Stimulated activated CD4-positive, alpha-beta T cell treated with anti-CD3 and anti-CD28 coated beads, TNF-alpha, amount 100 ng/mL, for 4 hours (primary cell): Measurements from ENCODE around the gene FLT1.

Source experiments
- DNase-seq, 3 experiments: peaks; one replicate each; pipeline ENCODE4 v3.0.0-alpha.2; 2020; ENCODE audit warnings: low read depth in 3 of 3

Gene FLT1

GRCh38 chr13:28320884-28321574, 173.9 kb downstream of the FLT1 start:
- DNase-seq = no peak

- no peak for DNase-seq
These were observed 174.7 kb downstream of the FLT1 start for GRCh38 chr13:28320209-28320608.

DNA sequence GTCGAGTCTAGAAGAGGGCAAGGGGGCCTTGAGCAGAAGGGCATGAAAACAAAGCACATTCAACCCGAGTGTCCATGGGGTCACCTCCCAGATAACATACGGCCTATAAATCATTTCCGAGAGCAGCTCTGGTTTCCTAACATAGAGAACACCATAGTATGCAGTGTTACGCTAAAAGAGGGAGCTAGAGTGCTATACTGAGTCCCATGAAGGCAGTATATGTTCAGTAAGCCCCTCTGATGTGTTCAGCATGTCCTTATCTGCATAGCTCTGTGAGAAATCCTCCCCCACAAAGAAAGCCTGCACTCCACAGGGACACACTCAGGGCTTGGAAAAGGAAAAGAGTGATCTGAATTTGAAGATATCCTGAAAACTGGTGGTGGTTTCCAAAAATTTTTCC, 175.4 kb downstream of the FLT1 start:
- no peak for DNase-seq

DNA sequence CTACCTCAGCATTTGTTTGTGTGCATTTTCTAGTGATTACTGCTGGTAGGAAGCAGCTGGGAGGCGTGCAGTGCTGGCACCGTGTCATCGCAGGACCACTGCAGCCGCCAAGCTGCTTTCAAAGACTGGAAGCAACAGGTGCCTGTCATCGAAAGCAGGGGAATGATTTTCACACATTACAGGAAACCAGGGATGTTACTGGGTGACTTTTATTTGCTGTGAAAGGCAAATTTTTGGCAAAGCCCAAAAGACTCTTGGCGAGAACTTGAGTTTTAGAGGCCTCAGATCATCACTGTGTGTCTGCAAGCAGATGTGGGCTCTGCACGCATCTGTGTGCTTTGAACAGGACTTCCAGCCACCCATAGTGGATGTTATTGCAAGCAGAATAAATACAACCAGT, 176.4 kb downstream of the FLT1 start:
- DNase-seq = no peak

DNA sequence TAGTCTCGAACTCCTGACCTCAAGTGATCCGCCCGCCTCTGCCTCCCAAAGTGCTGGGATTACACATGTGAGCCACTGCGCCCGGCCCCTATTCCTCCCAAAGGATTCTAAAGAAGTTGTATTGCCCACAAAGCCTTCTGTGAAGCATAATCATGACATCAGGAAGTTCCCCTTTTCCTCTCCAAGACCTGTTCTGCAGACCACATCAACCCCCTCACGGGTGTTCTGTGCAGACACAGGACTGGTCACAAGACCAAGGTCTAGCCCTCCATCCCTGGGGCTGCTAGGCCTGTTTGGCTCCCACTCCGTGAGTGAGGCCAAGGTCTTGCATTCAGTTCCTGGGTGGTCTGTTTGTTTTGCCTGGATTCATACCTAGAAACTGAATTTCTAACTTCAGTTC, 178.1 kb downstream of the FLT1 start:
- no peak for DNase-seq

- no peak for DNase-seq
These were observed 178.8 kb downstream of the FLT1 start for GRCh38 chr13:28316129-28316528.

DNA sequence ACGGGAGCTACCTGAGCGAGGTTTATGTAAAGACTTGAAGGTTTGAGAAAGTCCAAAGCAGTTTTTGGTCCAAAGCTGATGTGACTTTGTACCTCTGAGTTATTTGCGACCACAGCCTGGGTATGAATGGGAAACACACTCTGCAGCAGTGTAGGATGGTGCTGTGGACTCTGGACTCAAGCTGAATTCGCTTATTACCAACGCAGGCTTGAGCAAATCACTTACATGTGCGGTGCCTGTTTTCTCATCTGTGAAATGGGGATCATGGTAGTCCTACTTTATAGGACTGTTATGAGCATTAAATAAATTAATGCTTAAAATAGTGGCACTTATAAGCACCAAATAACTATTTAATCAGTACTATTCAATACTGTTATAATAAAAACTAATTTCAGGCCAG, 180.0 kb downstream of the FLT1 start:
- DNase-seq = no peak

GRCh38 chr13:28313579-28313978, 181.3 kb downstream of the FLT1 start:
- DNase-seq = no peak

GRCh38 chr13:28306325-28306724, 188.6 kb downstream of the FLT1 start:
- no peak for DNase-seq

DNA sequence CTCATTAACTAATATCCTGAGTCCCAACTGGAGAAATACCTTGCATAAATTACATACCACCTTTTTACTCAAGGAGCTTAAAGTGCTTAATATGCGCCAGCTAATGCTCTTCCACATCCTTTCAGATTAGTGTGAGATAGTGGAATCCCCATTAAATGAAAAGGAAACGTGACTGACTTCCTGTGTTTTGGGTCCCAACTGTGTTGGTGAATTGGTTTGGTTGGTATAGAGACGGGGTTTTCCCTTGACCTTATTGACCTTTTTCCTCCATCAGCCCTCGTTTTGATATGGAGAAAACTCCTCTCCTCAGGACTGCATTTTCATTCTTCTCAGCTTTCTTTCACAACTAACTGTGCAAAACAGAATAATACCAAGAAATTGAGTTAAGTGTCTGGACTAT, 193.1 kb downstream of the FLT1 start:
- no peak for DNase-seq

GRCh38 chr13:28299916-28300315, 195.0 kb downstream of the FLT1 start:
- no peak for DNase-seq

DNA sequence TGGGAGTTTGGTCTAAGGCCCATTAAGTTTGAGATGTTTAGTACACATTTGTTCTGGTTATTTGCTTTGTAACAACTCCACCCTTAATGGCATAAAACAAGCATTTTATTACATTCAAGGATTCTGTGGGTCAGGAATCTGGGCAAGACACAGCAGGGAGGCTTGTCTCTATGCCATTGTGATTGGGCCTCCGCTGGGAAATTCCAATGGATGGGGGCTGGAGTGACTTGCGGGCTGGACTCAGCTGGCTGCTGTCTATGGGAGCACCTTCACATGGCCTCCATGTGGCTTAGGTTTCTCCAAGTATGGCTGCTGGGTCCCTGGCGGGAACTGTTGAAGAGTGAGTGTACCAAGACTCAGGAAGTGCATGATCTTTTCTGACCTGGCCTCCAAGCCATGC, 197.6 kb downstream of the FLT1 start:
- no peak for DNase-seq

DNA sequence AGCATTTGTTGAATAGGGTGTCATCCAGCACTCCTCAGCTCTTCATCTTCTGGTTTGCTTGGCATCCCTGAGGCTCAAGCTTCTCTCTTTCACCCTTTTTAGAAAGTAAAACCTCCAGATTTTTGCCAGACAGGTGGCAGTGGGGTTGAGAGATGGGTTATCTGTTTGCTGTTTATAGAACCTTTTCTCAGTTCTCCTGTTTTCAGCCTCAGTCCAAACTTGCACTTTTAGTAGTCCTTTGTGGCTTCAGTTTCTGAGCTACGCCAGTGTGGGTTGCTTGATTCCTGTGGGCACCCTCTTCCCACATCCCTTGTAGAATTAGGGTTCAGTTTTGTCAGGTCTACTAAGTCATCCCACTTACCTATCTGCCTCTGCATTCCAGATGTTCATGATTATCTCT, 208.7 kb downstream of the FLT1 start:
- no peak for DNase-seq

GRCh38 chr13:28283600-28283999, 211.3 kb downstream of the FLT1 start:
- DNase-seq = no peak

DNA sequence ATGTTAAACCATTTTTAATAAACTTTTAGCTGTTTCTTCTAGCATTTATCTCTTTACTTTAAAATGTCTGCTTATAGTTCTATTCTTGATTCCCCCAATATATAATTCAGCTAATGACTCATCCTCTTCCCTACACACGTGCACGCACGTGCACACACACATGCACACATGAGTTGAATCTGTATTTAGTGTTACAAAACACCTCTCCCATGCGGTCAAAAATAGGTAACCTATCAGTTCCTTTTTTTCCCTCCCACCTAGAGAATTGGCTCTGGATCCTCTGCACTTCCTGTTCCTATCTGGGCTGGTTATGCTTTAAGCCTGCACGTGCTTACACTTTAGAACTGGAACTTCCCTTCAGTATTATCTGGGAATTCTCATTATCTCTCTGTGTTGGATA, 212.5 kb downstream of the FLT1 start:
- DNase-seq = no peak

GRCh38 chr13:28273919-28274318, 221.0 kb downstream of the FLT1 start:
- no peak for DNase-seq

DNA sequence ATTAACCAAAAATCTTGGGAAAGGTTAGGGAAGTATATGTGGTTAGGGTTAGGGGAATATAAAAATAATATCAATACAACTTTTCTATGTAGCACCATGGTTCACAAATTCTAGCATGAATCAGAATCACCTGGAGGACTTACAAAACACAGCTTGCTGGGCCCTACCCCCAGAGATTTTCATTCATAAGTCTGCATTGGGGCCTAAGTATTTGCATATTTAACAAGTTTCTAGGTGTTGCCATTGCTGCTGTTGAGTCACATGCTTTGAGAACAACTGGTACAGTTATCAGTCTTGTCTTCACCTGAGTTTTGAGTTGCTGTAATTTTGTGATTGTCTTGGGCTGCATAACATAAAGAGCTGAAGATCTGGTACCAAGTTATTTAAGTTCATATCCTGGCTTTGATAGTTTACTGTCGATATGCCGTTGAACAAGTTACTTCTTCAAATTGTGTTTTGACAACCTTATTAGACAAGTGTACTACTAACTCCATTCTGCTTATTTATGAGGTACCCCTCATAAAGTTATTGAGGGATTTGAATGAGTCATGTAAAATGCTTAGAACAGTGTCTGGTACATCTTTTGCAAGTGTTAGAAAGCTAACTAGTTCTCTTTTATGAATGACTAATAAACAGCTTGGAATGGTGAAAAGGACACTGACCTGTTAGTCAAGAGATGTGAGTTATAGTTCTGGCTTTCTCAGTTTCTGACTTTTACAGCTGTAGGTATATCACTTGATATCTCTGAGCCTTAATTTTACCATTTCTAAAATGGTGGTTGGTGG, 223.7 kb downstream of the FLT1 start:
- DNase-seq = no peak

DNA sequence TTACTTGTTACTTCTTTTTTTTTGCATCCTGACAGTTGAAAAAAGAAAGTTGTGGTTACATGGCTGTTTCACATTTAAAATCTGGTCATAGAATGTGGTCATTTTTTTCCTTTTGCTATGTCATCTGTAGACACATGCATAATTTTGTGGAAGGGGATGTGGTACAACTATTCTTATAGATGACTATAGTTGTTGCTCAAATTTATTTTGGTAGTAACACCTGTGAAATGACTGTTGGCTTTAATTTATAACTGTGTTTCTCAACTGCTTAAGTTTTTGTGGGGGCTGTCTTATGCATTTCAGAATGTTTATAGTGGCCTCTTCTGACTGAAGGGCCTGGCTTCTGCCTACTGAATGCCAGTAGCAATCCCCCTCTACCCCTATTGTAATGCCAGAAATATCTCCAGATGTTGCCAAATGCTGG, 226.1 kb downstream of the FLT1 start:
- DNase-seq = no peak

DNA sequence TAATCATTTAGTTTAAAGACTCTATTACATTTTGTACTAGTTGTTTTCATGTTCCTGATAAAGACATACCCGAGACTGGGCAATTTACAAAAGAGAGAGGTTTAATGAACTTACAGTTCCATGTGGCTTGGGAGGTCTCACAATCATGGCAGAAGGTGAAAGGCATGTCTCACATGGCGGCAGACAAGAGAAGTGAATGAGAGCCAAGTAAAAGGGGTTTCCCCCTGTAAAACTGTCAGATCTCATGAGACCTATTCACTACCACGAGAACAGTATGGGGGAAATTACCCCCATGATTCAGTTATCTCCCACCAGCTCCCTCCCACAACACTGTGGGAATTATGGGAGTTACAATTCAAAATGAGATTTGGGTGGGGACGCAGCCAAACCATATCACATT, 227.4 kb downstream of the FLT1 start:
- no peak for DNase-seq

GRCh38 chr13:28258417-28258816, 236.5 kb downstream of the FLT1 start:
- DNase-seq = no peak

GRCh38 chr13:28257305-28257704, 237.6 kb downstream of the FLT1 start:
- DNase-seq = no peak

DNA sequence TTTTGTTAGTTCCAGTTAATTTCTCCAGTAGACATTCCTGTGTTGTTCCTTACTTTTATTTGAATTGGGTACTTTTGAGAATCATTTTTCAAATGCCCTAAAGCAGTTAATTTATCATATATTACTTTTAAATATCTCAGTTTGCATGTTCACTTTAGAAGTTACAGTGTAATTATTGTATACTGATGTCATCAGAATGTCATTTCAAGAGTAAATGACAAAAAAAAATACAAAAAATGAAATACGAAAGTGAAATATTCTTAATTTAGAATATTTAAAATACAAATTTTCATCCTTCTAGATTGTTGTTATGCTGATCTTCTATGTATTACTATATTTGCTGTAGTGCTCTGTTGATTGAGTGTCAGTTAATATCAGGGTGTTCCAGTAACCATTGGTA, 242.4 kb downstream of the FLT1 start:
- no peak for DNase-seq

DNA sequence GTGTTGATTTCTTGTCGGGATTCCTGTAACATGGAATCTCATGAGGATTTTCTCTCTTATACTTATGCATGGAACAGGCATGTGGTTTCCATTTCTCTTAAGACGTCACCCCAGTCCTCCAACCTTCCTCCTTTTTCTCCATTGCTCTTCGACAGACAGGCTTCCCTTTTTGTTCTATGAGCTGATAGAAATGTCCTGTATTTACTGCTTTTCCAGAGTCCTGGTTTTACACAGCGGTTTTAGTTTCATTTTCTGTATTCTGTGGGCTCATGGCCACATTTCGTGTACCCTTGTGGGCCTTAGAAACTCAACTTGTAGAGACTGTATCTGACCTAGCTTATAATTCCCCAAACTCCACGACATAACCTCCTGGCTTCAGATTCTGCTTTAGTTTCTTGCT, 243.5 kb downstream of the FLT1 start:
- DNase-seq = no peak

- no peak for DNase-seq
These were observed 244.4 kb downstream of the FLT1 start for GRCh38 chr13:28250542-28250941.
